HEK293 (cell line): Measurements from ENCODE around the gene NHLRC3.

ENCODE experiments used
- CTCF ChIA-PET: fragments of 350-600 bp; formaldehyde crosslinking; extraction: SDS; loops from one replicate; lab custom pipeline; 2021; ENCODE audit warnings: antibody characterized with exemption; lab: Yijun Ruan, JAX
- POLR2A ChIA-PET: fragments of 300-600 bp; formaldehyde crosslinking; extraction: SDS; loops from one replicate; lab custom pipeline; 2020; ENCODE audit warnings: antibody characterized with exemption, inconsistent platforms; lab: Yijun Ruan, JAX
- H3K27ac ChIP-seq: fragments of 200-500 bp; sonication (Bioruptor generic); 2 replicates; pipeline ENCODE4 v1.5.1; 2014; ENCODE audit warnings: low read depth, low read length, control low read depth, inconsistent platforms; ENCODE audit errors: extremely low read depth
- H3K36me3 ChIP-seq, 2 experiments: fragments of 200-500 bp in 1 of 2; sonication (Bioruptor generic) in 1 of 2; 1 replicate in 1 of 2; 2 replicates in 1 of 2; pipeline ENCODE4 v1.5.1; 2014 to 2017; ENCODE audit warnings: inconsistent platforms in 2 of 2, low read length in 2 of 2; ENCODE audit not compliant: control insufficient read depth in 2 of 2, insufficient read depth in 1 of 2
- H3K4me1 ChIP-seq: fragments of 200-500 bp; sonication (Bioruptor generic); 2 replicates; pipeline ENCODE4 v1.5.1; 2014; ENCODE audit warnings: mild to moderate bottlenecking, low read length, inconsistent platforms; ENCODE audit not compliant: control insufficient read depth, insufficient read depth
- H3K4me3 ChIP-seq: 2 replicates; pipeline ENCODE4 v1.5.1; 2011; ENCODE audit warnings: low read depth, mild to moderate bottlenecking, control low read depth, low read length, moderate library complexity
- H3K9me3 ChIP-seq: fragments of 200-500 bp; sonication (Bioruptor generic); 2 replicates; pipeline ENCODE4 v1.5.1; 2014; ENCODE audit warnings: low read depth, low read length, inconsistent platforms; ENCODE audit not compliant: control insufficient read depth, insufficient read depth
- BCL11B ChIP-seq: fragments of 450-650 bp; formaldehyde crosslinking; IDR thresholded peaks from 2 replicates; pipeline ENCODE4 v1.5.1; 2016; ENCODE audit warnings: low read depth, missing biosample characterization, missing genetic modification characterization
- EGR2 ChIP-seq: fragments of 450-650 bp; formaldehyde crosslinking; IDR thresholded peaks from 2 replicates; pipeline ENCODE4 v1.5.1; 2016; ENCODE audit warnings: low read depth, missing biosample characterization, missing genetic modification characterization
- GFI1B ChIP-seq: fragments of 450-650 bp; formaldehyde crosslinking; IDR thresholded peaks from 2 replicates; pipeline ENCODE4 v1.5.1; 2016; ENCODE audit warnings: missing biosample characterization, missing genetic modification characterization
- KLF1 ChIP-seq: fragments of 450-650 bp; formaldehyde crosslinking; IDR thresholded peaks from 2 replicates; pipeline ENCODE4 v1.5.1; 2016; ENCODE audit warnings: missing biosample characterization, missing genetic modification characterization
- PATZ1 ChIP-seq: fragments of 450-650 bp; formaldehyde crosslinking; IDR thresholded peaks from 2 replicates; pipeline ENCODE4 v1.5.1; 2016; ENCODE audit warnings: missing biosample characterization, missing genetic modification characterization
- PBX3 ChIP-seq: sonication (generic); formaldehyde crosslinking; IDR thresholded peaks from 2 replicates; pipeline ENCODE4 v1.8.1; 2022; ENCODE audit warnings: mild to moderate bottlenecking, moderate library complexity, missing genetic modification reagents
- PRDM4 ChIP-seq: fragments of 450-650 bp; formaldehyde crosslinking; IDR thresholded peaks from 2 replicates; pipeline ENCODE4 v1.5.1; 2017; ENCODE audit warnings: missing biosample characterization, missing genetic modification characterization
- REPIN1 ChIP-seq: fragments of 450-650 bp; formaldehyde crosslinking; IDR thresholded peaks from 2 replicates; pipeline ENCODE4 v1.5.1; 2017; ENCODE audit warnings: missing biosample characterization, missing genetic modification characterization, low read depth
- TRIM28 ChIP-seq: IDR thresholded peaks from 2 replicates; pipeline ENCODE4 v1.6.1; 2011; ENCODE audit warnings: low read length, control low read depth, borderline replicate concordance
- ZBTB10 ChIP-seq: fragments of 450-650 bp; formaldehyde crosslinking; IDR thresholded peaks from 2 replicates; pipeline ENCODE4 v1.5.1; 2016; ENCODE audit warnings: missing biosample characterization, missing genetic modification characterization
- ZBTB6 ChIP-seq: fragments of 450-650 bp; formaldehyde crosslinking; IDR thresholded peaks from 2 replicates; pipeline ENCODE4 v1.5.1; 2017; ENCODE audit warnings: missing biosample characterization, missing genetic modification characterization
- ZNF138 ChIP-seq: fragments of 450-650 bp; formaldehyde crosslinking; IDR thresholded peaks from 2 replicates; pipeline ENCODE4 v1.5.1; 2016; ENCODE audit warnings: missing biosample characterization, missing genetic modification characterization, borderline replicate concordance
- ZNF140 ChIP-seq: fragments of 450-650 bp; formaldehyde crosslinking; IDR thresholded peaks from 2 replicates; pipeline ENCODE4 v1.5.1; 2016; ENCODE audit warnings: missing biosample characterization, missing genetic modification characterization
- ZNF175 ChIP-seq: fragments of 450-650 bp; formaldehyde crosslinking; IDR thresholded peaks from 2 replicates; pipeline ENCODE4 v1.5.1; 2016; ENCODE audit warnings: missing biosample characterization, missing genetic modification characterization
- ZNF248 ChIP-seq: fragments of 450-650 bp; formaldehyde crosslinking; IDR thresholded peaks from 2 replicates; pipeline ENCODE4 v1.5.1; 2017; ENCODE audit warnings: missing biosample characterization, missing genetic modification characterization
- ZNF37A ChIP-seq: fragments of 450-650 bp; IDR thresholded peaks from 2 replicates; pipeline ENCODE4 v1.5.1; 2018; ENCODE audit warnings: missing biosample characterization, missing genetic modification characterization
- ZNF423 ChIP-seq: fragments of 450-650 bp; formaldehyde crosslinking; IDR thresholded peaks from 2 replicates; pipeline ENCODE4 v1.5.1; 2016; ENCODE audit warnings: missing biosample characterization, missing genetic modification characterization
- ZNF544 ChIP-seq: fragments of 450-650 bp; formaldehyde crosslinking; IDR thresholded peaks from 2 replicates; pipeline ENCODE4 v1.5.0; 2017; ENCODE audit warnings: missing biosample characterization, missing genetic modification characterization
- ZNF558 ChIP-seq: fragments of 450-650 bp; formaldehyde crosslinking; IDR thresholded peaks from 2 replicates; pipeline ENCODE4 v1.5.1; 2016; ENCODE audit warnings: missing biosample characterization, missing genetic modification characterization
- ZNF580 ChIP-seq: fragments of 450-650 bp; formaldehyde crosslinking; IDR thresholded peaks from 2 replicates; pipeline ENCODE4 v1.5.1; 2016; ENCODE audit warnings: missing biosample characterization, missing genetic modification characterization
- ZNF596 ChIP-seq: fragments of 450-650 bp; IDR thresholded peaks from 2 replicates; pipeline ENCODE4 v1.5.0; 2018; ENCODE audit warnings: missing biosample characterization, mild to moderate bottlenecking, missing genetic modification characterization, moderate library complexity
- ZNF629 ChIP-seq: fragments of 450-650 bp; formaldehyde crosslinking; IDR thresholded peaks from 2 replicates; pipeline ENCODE4 v1.5.1; 2017; ENCODE audit warnings: missing biosample characterization, missing genetic modification characterization
- ZNF837 ChIP-seq: fragments of 450-650 bp; formaldehyde crosslinking; IDR thresholded peaks from 2 replicates; pipeline ENCODE4 v1.5.1; 2016; ENCODE audit warnings: missing biosample characterization, missing genetic modification characterization
- ZSCAN5A ChIP-seq: fragments of 450-650 bp; formaldehyde crosslinking; IDR thresholded peaks from 2 replicates; pipeline ENCODE4 v1.5.1; 2016; ENCODE audit warnings: missing biosample characterization, missing genetic modification characterization
- TF ChIP-seq, protein P1 (sequence below): fragments of 450-650 bp; formaldehyde crosslinking; IDR thresholded peaks from 2 replicates; pipeline ENCODE4 v1.5.1; 2017; ENCODE audit warnings: missing biosample characterization, missing genetic modification characterization

NHLRC3 gene

DNA sequence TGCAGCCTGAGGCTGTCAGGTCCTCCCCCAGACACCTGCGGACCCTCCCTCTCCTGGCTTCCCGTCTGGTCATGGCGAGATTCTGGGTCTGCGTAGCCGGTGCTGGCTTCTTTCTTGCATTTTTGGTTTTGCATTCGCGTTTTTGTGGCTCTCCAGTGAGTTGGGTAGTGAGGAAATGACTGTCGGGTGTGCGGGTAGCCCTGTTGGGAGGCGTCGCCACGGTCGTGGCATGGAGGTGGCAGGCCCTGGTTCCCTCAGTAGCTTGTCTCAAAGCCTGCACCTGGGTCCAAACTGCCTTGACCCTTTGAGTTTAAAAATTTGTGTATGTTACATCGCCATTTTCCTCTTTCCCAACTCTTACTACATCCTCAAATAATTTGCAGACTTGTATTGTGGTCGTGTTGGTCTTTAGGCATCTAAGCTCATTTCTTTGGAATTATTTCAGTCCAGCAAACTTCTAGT, 344 bp downstream of the NHLRC3 start:
- Histone ChIP-seq H3K36me3 (peaks cover 0 to 13% of the 10 kb centered on the region in 2 experiments; a peak in 1 of 3 replicates), H3K9me3 (no peaks in the 10 kb centered on the region), H3K27ac (peak overlapping the region; percentile 90; the same call in 1 of the 2 replicates), H3K4me1 (peaks cover 2% of the 10 kb centered on the region; the same call in 1 of the 2 replicates), H3K4me3 (peak overlapping the region; percentile 72)
- CTCF ChIA-PET: no interaction called here
- POLR2A ChIA-PET: no interaction called here
- no peak for TF ChIP-seq TRIM28
- no peak for TF ChIP-seq ZNF140 (tag by site-specific recombination)
- no peak for TF ChIP-seq ZSCAN5A (tag by site-specific recombination)
- no peak for TF ChIP-seq ZNF596
- TF ChIP-seq KLF1 (tag by site-specific recombination): no peak
- TF ChIP-seq ZNF138 (tag by site-specific recombination): no peak
- no peak for TF ChIP-seq ZNF558 (tag by site-specific recombination)
- TF ChIP-seq REPIN1 (tag by site-specific recombination): no peak
- no peak for TF ChIP-seq ZBTB10 (tag by site-specific recombination)
- no peak for TF ChIP-seq ZNF248 (tag by site-specific recombination)
- TF ChIP-seq ZBTB6 (tag by site-specific recombination): no peak
- TF ChIP-seq ZNF629 (tag by site-specific recombination): no peak
- TF ChIP-seq ZNF37A (tag by site-specific recombination): no peak
- TF ChIP-seq ZNF423 (tag by site-specific recombination): no peak
- no peak for TF ChIP-seq PRDM4 (tag by site-specific recombination)
- TF ChIP-seq BCL11B (tag by site-specific recombination): 0 out of 2 replicates have a peak, but pooled peaks have one; percentile 1
- no peak for TF ChIP-seq ZNF837 (tag by site-specific recombination)
- peak; percentile 10 for TF ChIP-seq PATZ1 (tag by site-specific recombination)
- no peak for TF ChIP-seq ZNF580 (tag by site-specific recombination)
- TF ChIP-seq, protein P1, sequence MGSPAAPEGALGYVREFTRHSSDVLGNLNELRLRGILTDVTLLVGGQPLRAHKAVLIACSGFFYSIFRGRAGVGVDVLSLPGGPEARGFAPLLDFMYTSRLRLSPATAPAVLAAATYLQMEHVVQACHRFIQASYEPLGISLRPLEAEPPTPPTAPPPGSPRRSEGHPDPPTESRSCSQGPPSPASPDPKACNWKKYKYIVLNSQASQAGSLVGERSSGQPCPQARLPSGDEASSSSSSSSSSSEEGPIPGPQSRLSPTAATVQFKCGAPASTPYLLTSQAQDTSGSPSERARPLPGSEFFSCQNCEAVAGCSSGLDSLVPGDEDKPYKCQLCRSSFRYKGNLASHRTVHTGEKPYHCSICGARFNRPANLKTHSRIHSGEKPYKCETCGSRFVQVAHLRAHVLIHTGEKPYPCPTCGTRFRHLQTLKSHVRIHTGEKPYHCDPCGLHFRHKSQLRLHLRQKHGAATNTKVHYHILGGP: no peak
- TF ChIP-seq GFI1B (tag by site-specific recombination): no peak
- no peak for TF ChIP-seq ZNF544
- no peak for TF ChIP-seq PBX3 (CRISPR knock-in tag)
- TF ChIP-seq ZNF175 (tag by site-specific recombination): no peak
- TF ChIP-seq EGR2 (tag by site-specific recombination): no peak
